HG03342 (cell line): ENCODE results near the gene USP25.

ENCODE experiments used
- ATAC-seq: cut with Tn5 transposase; IDR thresholded peaks from one replicate; pipeline ENCODE4 v1.9.1; 2021; ENCODE audit warnings: mild to moderate bottlenecking, moderate library complexity; ENCODE audit not compliant: unreplicated experiment

The USP25 gene

GRCh38 chr21:15761507-15762100 is 31.8 kb downstream of the USP25 start:
- ATAC-seq: no peak

- ATAC-seq: no peak
Observed at GRCh38 chr21:15763359-15763758, 33.6 kb downstream of the USP25 start.

GRCh38 chr21:15764878-15765277 is 35.1 kb downstream of the USP25 start:
- no peak for ATAC-seq

- no peak for ATAC-seq
Observed at GRCh38 chr21:15766952-15767603, 37.3 kb downstream of the USP25 start.

GRCh38 chr21:15768045-15768601 is 38.3 kb downstream of the USP25 start:
- no peak for ATAC-seq

- no peak for ATAC-seq
Observed at GRCh38 chr21:15768853-15769252, 39.1 kb downstream of the USP25 start.

- no peak for ATAC-seq
Observed at GRCh38 chr21:15771311-15771710, 41.5 kb downstream of the USP25 start.

- ATAC-seq: no peak
Observed at GRCh38 chr21:15772654-15773053, 42.9 kb downstream of the USP25 start.

- no peak for ATAC-seq
Observed at GRCh38 chr21:15774590-15774989, 44.8 kb downstream of the USP25 start.

GRCh38 chr21:15775291-15775690 is 45.5 kb downstream of the USP25 start:
- ATAC-seq: no peak

- no peak for ATAC-seq
Observed at GRCh38 chr21:15775981-15776380, 46.2 kb downstream of the USP25 start.

- ATAC-seq: no peak
Observed at GRCh38 chr21:15776818-15777217, 47.0 kb downstream of the USP25 start.

- no peak for ATAC-seq
Observed at GRCh38 chr21:15781986-15782385, 52.2 kb downstream of the USP25 start.

- no peak for ATAC-seq
Observed at GRCh38 chr21:15788847-15789523, 59.2 kb downstream of the USP25 start.

GRCh38 chr21:15793109-15793508 is 63.3 kb downstream of the USP25 start:
- ATAC-seq: no peak

- no peak for ATAC-seq
Observed at GRCh38 chr21:15793550-15794235, 63.9 kb downstream of the USP25 start.

- ATAC-seq: no peak
Observed at GRCh38 chr21:15794277-15794912, 64.6 kb downstream of the USP25 start.

GRCh38 chr21:15795533-15795932 is 65.8 kb downstream of the USP25 start:
- ATAC-seq: no peak

- no peak for ATAC-seq
Observed at GRCh38 chr21:15797577-15798363, 68.0 kb downstream of the USP25 start.

- ATAC-seq: no peak
Observed at GRCh38 chr21:15801352-15801863, 71.6 kb downstream of the USP25 start.
